Heart right ventricle (tissue), 16 donors: ENCODE results near the gene AFDN. TPM values are rescaled to one million over a fixed set of nuclear protein-coding genes. Genes with fewer than 3 reads are reported as not detected.

Experiments
- ATAC-seq, 8 donors: fragments of 200-7000 bp; cut with Tn5 transposase; one replicate each; pipeline ENCODE4 v1.9.1; 2020; ENCODE audit warnings: mild to moderate bottlenecking in 8 of 8, moderate library complexity in 8 of 8, moderate number of reproducible peaks in 1 of 8
- DNase-seq, 2 donors: peaks; one replicate each; pipeline ENCODE4 v3.0.0-alpha.2; 2020
- H3K27ac ChIP-seq, 10 donors: fragments of 200-600 bp; sonication (generic) in 2 of 10; one replicate each; pipeline versions ENCODE4 v1.5.0 to v1.8.0; 2020 to 2022; ENCODE audit warnings: mild to moderate bottlenecking in 3 of 10
- H3K27me3 ChIP-seq, 7 donors: fragments of 200-600 bp; one replicate each; pipeline ENCODE4 v1.8.0; 2021 to 2022; ENCODE audit warnings: mild to moderate bottlenecking in 2 of 7
- H3K36me3 ChIP-seq, 9 donors: fragments of 200-600 bp; sonication (generic) in 1 of 9; one replicate each; pipeline versions ENCODE4 v1.5.0 to v1.8.0; 2020 to 2022; ENCODE audit warnings: mild to moderate bottlenecking in 2 of 9
- H3K4me1 ChIP-seq, 9 donors: fragments of 200-600 bp; sonication (generic) in 1 of 9; one replicate each; pipeline versions ENCODE4 v1.5.0 to v1.8.0; 2020 to 2022; ENCODE audit warnings: mild to moderate bottlenecking in 4 of 9
- H3K4me3 ChIP-seq, 10 donors: fragments of 200-600 bp; sonication (generic) in 2 of 10; one replicate each; pipeline versions ENCODE4 v1.5.0 to v1.8.0; 2020 to 2022; ENCODE audit warnings: mild to moderate bottlenecking in 7 of 10, moderate library complexity in 2 of 10
- H3K9me3 ChIP-seq, 11 donors: fragments of 200-600 bp in 10 of 11; sonication (generic) in 2 of 11; one replicate each; pipeline versions ENCODE4 v1.5.0 to v1.8.0; 2013 to 2022; ENCODE audit warnings: mild to moderate bottlenecking in 2 of 11, control low read depth in 1 of 11, moderate library complexity in 1 of 11
- CTCF ChIP-seq, 9 donors: fragments of 200-600 bp; sonication (generic) in 2 of 9; IDR thresholded peaks; one replicate each; pipeline versions ENCODE4 v1.5.0 to v1.8.0; 2021 to 2022; ENCODE audit warnings: antibody characterized with exemption in 9 of 9, mild to moderate bottlenecking in 5 of 9, moderate library complexity in 1 of 9
- WGBS, 2 donors: extraction: QIAGEN DNeasy Blood & Tissue Kit; methylation state at CpG; one replicate each; pipeline ENCODE4 v1.1.7; 2013; ENCODE audit warnings: inconsistent platforms in 1 of 2; 5-methylcytosine and 5-hydroxymethylcytosine counted together
- intact Hi-C, 10 donors: fragments of 100-400 bp; cut with DNase I; formaldehyde crosslinking; loops; one replicate each; pipeline versions ENCODE4 v1.11.1 to v1.14.2; 2022
- polyA plus RNA-seq, 2 donors: library from polyadenylated mRNA; stranded (reverse); fragments of 200-250 nt; gene quantifications; one replicate each; pipeline ENCODE4 v1.2.3, GENCODE V29; 2013
- total RNA-seq, 10 donors: library from RNA; stranded (reverse); fragmentation: NEBNext Ultra II Directional in 3 of 10; extraction: Animal tissue kit (Norgen Biotek cat#: 25700) in 3 of 10; gene quantifications; one replicate each; pipeline versions ENCODE4 v1.2.1 to v1.2.4, GENCODE V29; 2021 to 2023
- donor health status: Arrhythmogenic right ventricular cardiomyopathy.
- donor health status: ischemic (EF 13 %, LVEDD 7.1; RV severe dilation, severe dysfunction).
- donor health status: healthy with polysubstance abuse.
- donor health status: DM: no; HTN: yes; CAD: no.
- donor health status: DM: no; HTN: no; CAD: no.
- donor health status: ischemic (EF 25% LVEDD 6.9; RV normal size, moderate dysfunction).
- donor health status: ischemic (EF 25% LVEDD 5.7; RV mildly dilated, moderate dysfunction).
- donor health status: healthy.
- donor health status: DM: yes; HTN: yes; CAD: no.
- donor health status: Ischemic cardiomyopathy.
- donor health status: ischemic (EF 35%, LVEDD 5.7; RV mildly dilated, moderate dysfunction).
- donor health status: nonischemic (EF 11% LVEDD 7.7; RV severe dilation, severe dysfunction).
- donor health status: DM: yes; HTN: yes; CAD: no.
- donor health status: PGD.
- donor health status: ischemic (EF 29% LVEDD 5.4; RV normal size, mild dysfunction).
- donor health status: nonischemic (EF 23%, LVEDD 6.1; RV moderate dilation, normal function).

AFDN gene
- total and polyA plus RNA-seq, 12 donors = 17.4 to 79.9 (median 58.0) TPM

DNA sequence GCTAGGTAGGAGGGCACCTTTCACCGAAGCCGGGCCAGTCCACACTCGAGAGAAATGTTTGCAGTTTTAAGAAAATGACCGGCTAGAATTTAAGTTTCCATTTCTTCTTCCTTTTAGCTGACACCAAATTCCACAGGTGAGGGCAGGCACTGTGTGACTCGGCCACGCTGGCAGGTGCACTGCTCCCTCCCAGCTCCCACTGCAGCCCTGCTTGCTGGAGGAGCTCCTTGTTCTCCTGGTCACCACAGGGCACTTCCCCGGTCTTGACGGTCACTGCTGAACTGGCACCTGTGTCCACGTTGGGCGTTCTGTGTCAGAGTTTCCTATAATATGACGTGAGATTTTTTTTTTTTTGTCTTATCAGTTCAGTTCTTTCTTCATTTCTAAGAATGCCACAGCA, 167.1 kb downstream of the AFDN start:
- H3K4me1 ChIP-seq = peaks cover 0 to 25% (median 8%) of the 10 kb centered on the region in 9 donors
- WGBS, 2 donors = 73 to 78% methylated on average over 11 of the region's 11 CpGs
- no peaks in the 10 kb centered on the region for H3K9me3 ChIP-seq
- no peaks in the 10 kb centered on the region for H3K36me3 ChIP-seq
- no peak for DNase-seq
- no peak overlapping the region for H3K4me3 ChIP-seq
- TF ChIP-seq CTCF (IDR thresholded peaks at IDR 0.05) = no peak
- no peak for ATAC-seq
- intact Hi-C loops = loop anchor here in 3 of 10 donors (2.0 to 5.0 kb wide), 3 partner anchors 38 to 43 kb away; no protein-coding TSS in a partner anchor
- peak overlapping the region in 9 of 10 donors; percentile 17 to 82 (median 63) for H3K27ac ChIP-seq
- peaks cover 0 to 11% (median 0%) of the 10 kb centered on the region in 7 donors for H3K27me3 ChIP-seq

DNA sequence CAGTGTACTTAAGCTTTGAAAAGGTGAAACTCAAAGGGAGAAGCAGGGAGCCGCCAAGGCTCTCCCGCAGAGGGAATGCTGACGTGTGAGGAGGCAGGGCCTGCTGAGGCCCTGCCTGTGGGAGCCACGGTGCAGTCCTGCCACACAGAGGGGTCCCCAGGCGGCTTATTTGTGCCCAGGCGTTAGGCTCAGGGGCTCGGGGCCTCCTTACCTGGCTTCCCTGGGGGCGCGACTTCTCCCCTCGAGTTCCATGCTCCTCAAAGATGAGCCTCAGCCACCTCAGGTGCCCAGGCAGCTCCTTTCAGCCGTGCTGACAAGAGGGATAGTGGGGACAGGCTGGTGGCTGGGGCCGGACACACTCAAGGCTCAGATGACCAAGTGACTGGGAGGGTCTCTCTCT, 168.6 kb downstream of the AFDN start:
- ATAC-seq (no peak), DNase-seq (no peak)
- H3K4me1 ChIP-seq = peaks cover 0 to 19% (median 8%) of the 10 kb centered on the region in 9 donors
- H3K27ac ChIP-seq = no peak overlapping the region
- no peaks in the 10 kb centered on the region for H3K9me3 ChIP-seq
- no peaks in the 10 kb centered on the region for H3K36me3 ChIP-seq
- TF ChIP-seq CTCF (IDR thresholded peaks at IDR 0.05) = no peak
- intact Hi-C loops = no loop called here
- WGBS, 2 donors = 83 to 90% methylated on average over 12 of the region's 12 CpGs
- H3K4me3 ChIP-seq = no peak overlapping the region
- peaks cover 0 to 16% (median 0%) of the 10 kb centered on the region in 7 donors for H3K27me3 ChIP-seq

DNA sequence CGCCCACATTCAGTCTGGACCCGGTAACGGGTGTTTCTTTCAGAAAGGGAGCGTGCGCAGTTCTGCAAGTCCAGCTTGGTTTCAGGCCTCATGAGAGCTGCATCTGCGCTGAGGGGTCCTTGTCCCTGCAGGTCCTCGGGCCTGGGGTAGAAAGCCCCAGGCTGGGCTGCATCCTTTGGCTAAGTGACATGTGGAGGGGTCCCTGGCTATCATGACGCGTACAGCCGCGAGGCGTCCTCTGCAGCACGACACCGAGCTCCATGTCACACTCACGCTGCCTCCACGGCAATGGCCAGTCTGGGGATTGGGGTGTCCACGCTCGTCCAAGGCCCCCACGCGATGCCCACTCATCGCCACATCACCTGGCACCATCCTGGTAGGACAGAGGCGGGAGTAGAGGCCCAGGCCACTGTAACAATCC, 169.0 kb downstream of the AFDN start:
- Histone ChIP-seq H3K9me3 (no peaks in the 10 kb centered on the region), H3K27ac (no peak overlapping the region), H3K27me3 (peaks cover 0 to 16% (median 0%) of the 10 kb centered on the region in 7 donors), H3K4me3 (no peak overlapping the region), H3K4me1 (peaks cover 0 to 19% (median 8%) of the 10 kb centered on the region in 9 donors), H3K36me3 (no peaks in the 10 kb centered on the region)
- intact Hi-C loops = no loop called here
- WGBS, 2 donors = 94% methylated on average over 22 of the region's 22 CpGs
- no peak for ATAC-seq
- DNase-seq = no peak
- TF ChIP-seq CTCF (IDR thresholded peaks at IDR 0.05) = no peak

- intact Hi-C loops = no loop called here
- peaks cover 0 to 19% (median 8%) of the 10 kb centered on the region in 9 donors for H3K4me1 ChIP-seq
- no peak overlapping the region for H3K27ac ChIP-seq
- WGBS, 2 donors = 61 to 84% methylated on average over 41 to 43 of the region's 43 CpGs
- TF ChIP-seq CTCF (IDR thresholded peaks at IDR 0.05) = no peak
- no peak for ATAC-seq
- no peaks in the 10 kb centered on the region for H3K36me3 ChIP-seq
- no peak overlapping the region for H3K4me3 ChIP-seq
- no peaks in the 10 kb centered on the region for H3K9me3 ChIP-seq
- DNase-seq = no peak
- peaks cover 0 to 16% (median 0%) of the 10 kb centered on the region in 7 donors for H3K27me3 ChIP-seq
Observed at GRCh38 chr6:167996424-167997199, 169.9 kb downstream of the AFDN start.
